ENCODE results near the gene CBX1.

CBX1 gene

GRCh38 chr17:48137656-48138055 is 36.4 kb upstream of the CBX1 start:
- Histone ChIP-seq H3K36me3 (ENCODE audit: insufficient read depth, low read length) (no peaks in the 10 kb centered on the region), H3K4me1 (ENCODE audit: control insufficient read depth, insufficient read depth, low read length, unreplicated experiment) (no peaks in the 10 kb centered on the region), H3K27me3 (ENCODE audit: insufficient read depth, low read length) (peaks cover 31% of the 10 kb centered on the region), H3K4me3 (ENCODE audit: low read depth, low read length) (no peak overlapping the region), H3K27ac (ENCODE audit: low read depth, low read length) (no peak overlapping the region), H2AFZ (ENCODE audit: low read length, unreplicated experiment) (no peak overlapping the region), H3K79me2 (ENCODE audit: control insufficient read depth, insufficient read depth, low read length, unreplicated experiment) (no peaks in the 10 kb centered on the region)

- H3K4me3 ChIP-seq (ENCODE audit: low read depth, low read length), result no peak overlapping the region
Measured at GRCh38 chr17:48134912-48135480, 33.7 kb upstream of the CBX1 start.

GRCh38 chr17:48132385-48132784 is 31.1 kb upstream of the CBX1 start:
- H3K4me3 ChIP-seq (ENCODE audit: low read depth, low read length), result no peak overlapping the region
- H3K27me3 ChIP-seq (ENCODE audit: insufficient read depth, low read length), result peaks cover 2% of the 10 kb centered on the region; the same call in 1 of the 2 replicates
- H3K4me1 ChIP-seq (ENCODE audit: control insufficient read depth, insufficient read depth, low read length, unreplicated experiment), result peaks cover 5% of the 10 kb centered on the region
- H2AFZ ChIP-seq (ENCODE audit: low read length, unreplicated experiment), result no peak overlapping the region
- no peaks in the 10 kb centered on the region for H3K36me3 ChIP-seq (ENCODE audit: insufficient read depth, low read length)
- H3K79me2 ChIP-seq (ENCODE audit: control insufficient read depth, insufficient read depth, low read length, unreplicated experiment), result no peaks in the 10 kb centered on the region
- no peak overlapping the region for H3K27ac ChIP-seq (ENCODE audit: low read depth, low read length)

More at GRCh38 chr17:48134912-48135480, 33.7 kb upstream of the CBX1 start:
- Histone ChIP-seq H3K79me2 (ENCODE audit: control insufficient read depth, insufficient read depth, low read length, unreplicated experiment) (no peaks in the 10 kb centered on the region), H3K36me3 (ENCODE audit: insufficient read depth, low read length) (no peaks in the 10 kb centered on the region), H3K4me1 (ENCODE audit: control insufficient read depth, insufficient read depth, low read length, unreplicated experiment) (no peaks in the 10 kb centered on the region), H3K27me3 (ENCODE audit: insufficient read depth, low read length) (peaks cover 11% of the 10 kb centered on the region), H2AFZ (ENCODE audit: low read length, unreplicated experiment) (no peak overlapping the region), H3K27ac (ENCODE audit: low read depth, low read length) (no peak overlapping the region)

GRCh38 chr17:48131216-48131824 is 30.0 kb upstream of the CBX1 start:
- H3K27ac ChIP-seq (ENCODE audit: low read depth, low read length), result no peak overlapping the region
- H2AFZ ChIP-seq (ENCODE audit: low read length, unreplicated experiment), result no peak overlapping the region
- H3K27me3 ChIP-seq (ENCODE audit: insufficient read depth, low read length), result no peaks in the 10 kb centered on the region
- H3K36me3 ChIP-seq (ENCODE audit: insufficient read depth, low read length), result no peaks in the 10 kb centered on the region
- H3K4me3 ChIP-seq (ENCODE audit: low read depth, low read length), result no peak overlapping the region
- H3K79me2 ChIP-seq (ENCODE audit: control insufficient read depth, insufficient read depth, low read length, unreplicated experiment), result no peaks in the 10 kb centered on the region
- H3K4me1 ChIP-seq (ENCODE audit: control insufficient read depth, insufficient read depth, low read length, unreplicated experiment), result peaks cover 9% of the 10 kb centered on the region

- Histone ChIP-seq H3K36me3 (ENCODE audit: insufficient read depth, low read length) (no peaks in the 10 kb centered on the region), H3K4me1 (ENCODE audit: control insufficient read depth, insufficient read depth, low read length, unreplicated experiment) (peaks cover 9% of the 10 kb centered on the region), H3K27ac (ENCODE audit: low read depth, low read length) (no peak overlapping the region), H3K27me3 (ENCODE audit: insufficient read depth, low read length) (no peaks in the 10 kb centered on the region), H3K79me2 (ENCODE audit: control insufficient read depth, insufficient read depth, low read length, unreplicated experiment) (no peaks in the 10 kb centered on the region), H3K4me3 (ENCODE audit: low read depth, low read length) (no peak overlapping the region), H2AFZ (ENCODE audit: low read length, unreplicated experiment) (no peak overlapping the region)
Measured at GRCh38 chr17:48129981-48130380, 28.7 kb upstream of the CBX1 start.

GRCh38 chr17:48128400-48128799 is 27.1 kb upstream of the CBX1 start:
- no peak overlapping the region for H3K4me3 ChIP-seq (ENCODE audit: low read depth, low read length)
- H3K27ac ChIP-seq (ENCODE audit: low read depth, low read length), result no peak overlapping the region
- H3K79me2 ChIP-seq (ENCODE audit: control insufficient read depth, insufficient read depth, low read length, unreplicated experiment), result no peaks in the 10 kb centered on the region
- H2AFZ ChIP-seq (ENCODE audit: low read length, unreplicated experiment), result no peak overlapping the region
- H3K36me3 ChIP-seq (ENCODE audit: insufficient read depth, low read length), result no peaks in the 10 kb centered on the region
- no peaks in the 10 kb centered on the region for H3K27me3 ChIP-seq (ENCODE audit: insufficient read depth, low read length)
- peaks cover 9% of the 10 kb centered on the region for H3K4me1 ChIP-seq (ENCODE audit: control insufficient read depth, insufficient read depth, low read length, unreplicated experiment)

GRCh38 chr17:48127371-48128051 is 26.2 kb upstream of the CBX1 start:
- no peaks in the 10 kb centered on the region for H3K36me3 ChIP-seq (ENCODE audit: insufficient read depth, low read length)
- no peak overlapping the region for H3K4me3 ChIP-seq (ENCODE audit: low read depth, low read length)
- H3K27me3 ChIP-seq (ENCODE audit: insufficient read depth, low read length), result no peaks in the 10 kb centered on the region
- no peak overlapping the region for H2AFZ ChIP-seq (ENCODE audit: low read length, unreplicated experiment)
- peaks cover 9% of the 10 kb centered on the region for H3K4me1 ChIP-seq (ENCODE audit: control insufficient read depth, insufficient read depth, low read length, unreplicated experiment)
- H3K27ac ChIP-seq (ENCODE audit: low read depth, low read length), result no peak overlapping the region
- H3K79me2 ChIP-seq (ENCODE audit: control insufficient read depth, insufficient read depth, low read length, unreplicated experiment), result no peaks in the 10 kb centered on the region

GRCh38 chr17:48126532-48126850 is 25.2 kb upstream of the CBX1 start:
- Histone ChIP-seq H3K4me1 (ENCODE audit: control insufficient read depth, insufficient read depth, low read length, unreplicated experiment) (peaks cover 9% of the 10 kb centered on the region), H3K79me2 (ENCODE audit: control insufficient read depth, insufficient read depth, low read length, unreplicated experiment) (no peaks in the 10 kb centered on the region), H2AFZ (ENCODE audit: low read length, unreplicated experiment) (no peak overlapping the region), H3K36me3 (ENCODE audit: insufficient read depth, low read length) (no peaks in the 10 kb centered on the region), H3K4me3 (ENCODE audit: low read depth, low read length) (no peak overlapping the region), H3K27ac (ENCODE audit: low read depth, low read length) (no peak overlapping the region), H3K27me3 (ENCODE audit: insufficient read depth, low read length) (no peaks in the 10 kb centered on the region)

- Histone ChIP-seq H3K27me3 (ENCODE audit: insufficient read depth, low read length) (no peaks in the 10 kb centered on the region), H3K4me1 (ENCODE audit: control insufficient read depth, insufficient read depth, low read length, unreplicated experiment) (peaks cover 9% of the 10 kb centered on the region), H3K36me3 (ENCODE audit: insufficient read depth, low read length) (0 out of 2 replicates have a peak, but pooled peaks cover 4% of the 10 kb centered on the region), H3K79me2 (ENCODE audit: control insufficient read depth, insufficient read depth, low read length, unreplicated experiment) (no peaks in the 10 kb centered on the region), H3K27ac (ENCODE audit: low read depth, low read length) (no peak overlapping the region), H2AFZ (ENCODE audit: low read length, unreplicated experiment) (no peak overlapping the region), H3K4me3 (ENCODE audit: low read depth, low read length) (no peak overlapping the region)
Measured at GRCh38 chr17:48125829-48126531, 24.7 kb upstream of the CBX1 start.

- Histone ChIP-seq H2AFZ (ENCODE audit: low read length, unreplicated experiment) (no peak overlapping the region), H3K4me1 (ENCODE audit: control insufficient read depth, insufficient read depth, low read length, unreplicated experiment) (peaks cover 9% of the 10 kb centered on the region), H3K79me2 (ENCODE audit: control insufficient read depth, insufficient read depth, low read length, unreplicated experiment) (no peaks in the 10 kb centered on the region), H3K4me3 (ENCODE audit: low read depth, low read length) (no peak overlapping the region), H3K27ac (ENCODE audit: low read depth, low read length) (no peak overlapping the region), H3K36me3 (ENCODE audit: insufficient read depth, low read length) (0 out of 2 replicates have a peak, but pooled peaks cover 6% of the 10 kb centered on the region), H3K27me3 (ENCODE audit: insufficient read depth, low read length) (no peaks in the 10 kb centered on the region)
Measured at GRCh38 chr17:48123776-48124388, 22.6 kb upstream of the CBX1 start.
